GM18907 (cell line): Measurements from ENCODE around the gene HOATZ.

Experiments
- ATAC-seq: cut with Tn5 transposase; IDR thresholded peaks from one replicate; pipeline ENCODE4 v1.9.1; 2021; ENCODE audit warnings: mild to moderate bottlenecking, moderate library complexity; ENCODE audit not compliant: unreplicated experiment

HOATZ gene

DNA sequence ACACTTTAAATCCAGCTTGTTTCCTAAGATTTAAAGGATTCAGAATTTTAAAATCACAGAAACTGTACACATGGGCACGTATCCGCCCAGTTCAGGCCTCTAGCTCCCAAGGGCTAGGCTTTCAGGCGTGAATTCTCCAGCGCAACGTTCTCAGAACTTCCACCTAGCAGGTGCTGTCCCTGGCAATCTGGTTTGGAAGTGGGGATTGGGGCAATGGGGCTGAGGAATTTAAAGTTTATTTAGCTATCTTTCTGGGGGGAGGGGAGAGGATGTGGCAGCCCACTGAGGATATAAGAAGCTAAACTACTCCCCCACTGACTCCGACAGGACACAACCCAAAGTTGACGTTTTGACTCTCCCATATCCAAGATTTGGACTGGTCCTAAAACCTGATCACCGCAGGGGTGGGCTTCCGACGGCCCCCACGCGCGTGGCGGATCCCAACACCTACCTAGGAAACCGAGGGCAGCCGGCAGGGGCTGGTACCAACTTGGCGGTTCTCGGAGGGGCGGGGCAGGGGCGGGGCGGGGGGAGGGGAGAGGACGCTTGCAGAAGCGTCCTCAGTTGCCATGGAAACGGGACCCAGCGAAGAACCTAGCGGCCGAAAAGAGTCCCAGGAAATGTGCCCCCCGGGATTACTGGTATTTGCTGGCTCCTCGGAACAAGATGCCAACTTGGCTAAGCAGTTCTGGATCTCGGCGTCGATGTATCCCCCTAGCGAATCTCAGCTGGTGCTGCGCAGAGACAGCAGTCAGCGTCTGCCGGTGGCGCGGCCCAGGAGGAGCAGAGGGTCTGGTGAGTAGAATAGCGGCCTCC, at the start of gene HOATZ:
HOATZ (plus strand) TSS at position 563 of the 816 bp plus-strand sequence; CDS start at position 570, 7 bp downstream.
- no peak for ATAC-seq

GRCh38 chr11:111465400-111465799, 49.2 kb upstream of the HOATZ start:
- ATAC-seq: no peak

DNA sequence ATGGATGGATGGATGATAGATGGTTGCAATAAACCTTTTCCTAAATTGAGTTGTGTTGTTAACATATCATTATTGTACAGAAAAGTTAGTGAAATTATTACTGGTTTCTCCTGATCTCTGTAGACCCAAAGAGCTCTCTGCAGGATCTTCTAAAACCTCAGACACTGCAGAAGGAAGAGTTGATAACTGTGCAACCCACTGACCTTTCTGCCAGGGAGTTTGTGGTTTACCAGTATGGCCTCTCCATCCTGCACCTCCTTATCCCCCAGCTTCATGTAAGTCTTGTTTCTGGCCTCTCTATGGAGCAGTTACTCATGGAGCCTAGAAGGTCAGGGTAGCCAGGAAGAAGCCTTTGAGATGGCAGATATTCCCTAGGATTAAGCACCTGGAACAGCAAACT, 48.0 kb upstream of the HOATZ start:
- no peak for ATAC-seq

- no peak for ATAC-seq
Observed at GRCh38 chr11:111469200-111469599, 45.4 kb upstream of the HOATZ start.

DNA sequence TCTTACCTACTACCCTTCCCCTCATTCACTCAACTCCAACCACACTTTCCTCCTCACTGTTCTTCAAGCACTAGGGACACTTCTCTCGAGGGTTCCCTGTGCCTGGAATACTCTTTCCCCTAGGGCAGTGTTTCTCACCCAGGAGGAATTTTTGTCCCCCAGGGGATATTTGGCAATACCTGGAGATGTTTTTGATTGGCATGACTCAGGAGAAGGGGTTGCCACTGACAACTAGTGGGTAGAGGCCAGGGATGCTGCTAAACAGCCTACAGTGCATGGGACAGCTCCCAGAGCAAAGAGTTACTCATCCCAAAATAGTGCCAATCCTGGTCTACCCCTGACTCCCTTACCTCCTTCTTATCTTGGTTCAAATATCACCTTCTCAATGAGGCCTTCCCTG, 42.4 kb upstream of the HOATZ start:
- no peak for ATAC-seq

GRCh38 chr11:111474432-111474831, 40.1 kb upstream of the HOATZ start:
- no peak for ATAC-seq

- no peak for ATAC-seq
Observed at GRCh38 chr11:111476366-111476765, 38.2 kb upstream of the HOATZ start.

DNA sequence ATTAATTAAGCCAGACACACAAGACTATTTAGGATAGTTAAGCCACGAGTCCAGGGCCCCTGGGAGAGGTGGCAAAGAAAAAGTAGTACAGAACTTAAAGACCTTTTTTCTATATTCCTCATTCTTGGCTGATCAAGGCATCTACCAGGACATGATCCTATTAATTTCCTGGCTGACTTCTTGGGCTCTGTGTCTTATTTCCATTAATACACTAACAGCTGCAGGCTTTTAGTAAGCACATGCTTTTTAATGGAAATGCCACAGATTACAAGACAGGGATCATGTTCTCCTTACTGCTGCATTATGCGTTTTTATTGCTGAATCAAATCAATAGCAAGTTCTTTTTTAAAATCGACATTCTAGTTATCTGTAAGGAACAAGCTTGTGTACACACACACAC, 37.6 kb upstream of the HOATZ start:
- no peak for ATAC-seq

DNA sequence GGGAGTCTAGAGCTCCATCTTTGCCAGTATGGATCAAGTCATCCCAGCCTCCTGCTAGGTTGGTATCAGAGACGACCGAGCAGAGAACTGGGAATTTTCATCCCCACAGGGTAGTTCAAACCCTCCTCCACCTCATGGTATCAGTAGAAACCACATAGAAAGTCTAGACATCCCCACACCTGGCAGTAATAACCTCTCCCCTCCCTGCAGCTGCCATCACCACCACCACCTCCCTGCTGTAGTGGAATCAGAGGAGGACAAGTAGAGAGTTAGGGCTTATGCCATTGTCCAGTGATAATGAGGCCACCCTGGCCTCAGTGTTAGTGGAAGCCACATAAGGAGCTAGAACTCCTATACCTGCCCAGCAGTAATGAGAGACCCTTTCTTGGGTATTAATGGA, 36.7 kb upstream of the HOATZ start:
- ATAC-seq: no peak

DNA sequence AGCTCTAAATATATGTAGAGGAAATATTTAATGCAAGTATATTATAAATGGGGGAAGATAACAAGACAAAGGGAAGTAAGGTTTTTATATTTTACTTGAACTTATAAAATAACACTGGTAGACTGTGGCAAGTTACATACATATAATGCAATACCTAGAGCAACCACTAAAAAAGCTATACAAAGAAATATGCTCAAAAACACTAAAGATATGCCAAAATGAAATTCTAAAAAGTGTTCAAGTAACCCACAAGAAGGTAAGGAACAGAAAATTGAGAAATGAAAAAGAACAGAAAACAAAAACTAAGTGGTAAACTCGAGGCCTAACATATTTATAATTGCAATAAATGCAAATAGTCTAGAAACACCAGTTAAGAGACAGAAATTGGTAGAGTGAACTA, 34.9 kb upstream of the HOATZ start:
- ATAC-seq: no peak

DNA sequence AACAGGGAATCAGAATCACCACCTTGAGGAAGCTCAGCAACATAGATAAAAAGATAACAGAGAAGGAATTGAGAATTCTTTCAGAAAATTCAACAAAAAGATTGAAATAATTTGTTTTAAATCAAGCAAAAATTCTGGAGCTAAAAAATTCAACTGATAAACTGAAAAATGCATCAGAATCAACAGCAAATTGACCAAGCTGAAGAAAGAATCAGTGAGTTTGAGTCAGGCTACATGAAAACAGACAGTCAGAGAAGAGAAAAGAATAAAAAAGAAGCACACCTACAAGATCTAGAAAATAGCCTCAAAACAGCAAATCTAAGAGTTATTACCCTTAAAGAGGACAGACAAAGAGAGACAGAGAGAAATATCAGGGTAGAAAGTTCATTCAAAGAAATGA, 31.1 kb upstream of the HOATZ start:
- ATAC-seq: no peak

GRCh38 chr11:111490496-111490895, 24.1 kb upstream of the HOATZ start:
- ATAC-seq: no peak

DNA sequence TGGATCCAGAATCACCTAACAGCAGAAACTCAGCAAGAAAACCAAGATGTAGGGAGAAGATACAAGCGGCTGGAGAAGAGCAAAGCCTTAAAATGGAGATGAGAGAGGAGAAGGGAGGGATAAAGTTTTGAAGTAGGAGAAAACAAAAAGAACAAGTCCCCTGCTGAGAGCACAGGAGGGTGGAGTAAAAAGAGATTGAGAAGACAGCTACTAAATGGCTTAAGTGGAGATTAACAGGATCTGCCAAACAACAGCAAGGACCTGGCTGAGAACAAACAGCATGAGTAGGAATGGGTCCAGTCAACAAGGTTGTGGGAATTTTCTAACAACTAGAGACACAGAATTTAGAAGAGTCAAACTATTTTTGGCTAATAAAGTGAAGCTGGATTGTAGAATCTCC, 20.5 kb upstream of the HOATZ start:
- no peak for ATAC-seq

GRCh38 chr11:111499483-111499882, 15.1 kb upstream of the HOATZ start:
- ATAC-seq: no peak

GRCh38 chr11:111500481-111500880, 14.1 kb upstream of the HOATZ start:
- ATAC-seq: no peak

GRCh38 chr11:111502611-111503010, 12.0 kb upstream of the HOATZ start:
- ATAC-seq: no peak

DNA sequence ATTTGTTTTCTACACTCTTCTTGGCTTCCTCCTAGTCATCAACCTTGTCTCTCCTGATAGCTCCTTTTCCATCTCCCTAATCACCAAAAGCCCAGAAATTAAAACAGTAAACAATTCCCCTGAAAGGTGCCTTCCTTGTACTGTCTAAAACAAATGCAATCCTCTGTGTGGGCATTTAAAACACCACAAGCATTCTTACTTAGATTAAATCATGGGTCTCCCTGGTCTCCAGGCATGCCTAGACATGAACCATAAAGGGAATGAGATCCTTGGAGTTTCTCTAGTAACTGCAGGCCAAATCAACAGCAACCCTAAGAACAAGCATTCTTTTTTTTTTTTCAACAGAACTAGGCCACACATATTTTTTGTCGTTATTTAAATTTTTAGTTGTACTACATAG, 4.3 kb upstream of the HOATZ start:
- no peak for ATAC-seq

GRCh38 chr11:111512296-111513239, 2.0 kb upstream of the HOATZ start, which contains the start of gene BTG4:
Gene BTG4, minus strand, starts transcription at chr11:111512386. Its CDS starts 13,610 bp downstream, at chr11:111498776.
- ATAC-seq: no peak

GRCh38 chr11:111513240-111513605, 1.4 kb upstream of the HOATZ start:
- ATAC-seq: no peak

DNA sequence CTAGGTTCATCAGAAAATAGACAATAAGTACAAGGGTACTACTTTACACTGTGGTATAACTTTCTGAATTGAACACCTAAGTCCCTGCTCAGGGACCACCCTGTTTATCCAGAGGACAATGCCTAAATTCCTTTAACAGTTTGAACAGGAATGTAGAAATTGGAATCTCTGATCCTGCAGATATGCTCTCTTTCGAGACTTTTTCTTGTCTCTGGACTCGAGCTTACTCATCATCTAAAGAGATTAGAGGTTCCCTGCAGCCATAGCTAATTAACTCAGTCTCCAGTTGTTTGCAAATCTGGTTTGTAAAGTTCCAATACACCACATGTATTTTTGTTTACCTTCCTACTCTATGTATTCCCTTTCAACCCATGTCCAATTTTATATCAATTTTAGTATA, 1.0 kb downstream of the HOATZ start:
- no peak for ATAC-seq

- ATAC-seq: no peak
Observed at GRCh38 chr11:111518668-111519067, 4.1 kb downstream of the HOATZ start.

DNA sequence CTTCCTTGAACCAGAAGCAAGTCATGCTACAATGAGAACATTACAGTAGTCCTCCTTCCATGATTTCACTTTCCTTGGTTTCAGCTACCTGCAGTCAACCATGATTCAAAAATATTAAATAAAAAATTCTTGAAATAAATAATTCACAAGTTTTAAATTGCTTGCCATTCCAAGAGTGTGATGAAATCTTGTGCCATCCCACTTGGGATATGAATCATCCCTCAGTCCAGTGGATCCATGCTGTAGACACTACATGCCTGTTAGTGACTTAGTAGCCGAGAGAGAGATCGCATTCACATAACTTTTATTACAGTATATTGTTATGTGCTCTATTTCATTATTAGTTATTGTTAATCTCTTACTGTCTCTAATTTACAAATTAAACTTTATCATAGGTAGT, 6.0 kb downstream of the HOATZ start:
- no peak for ATAC-seq
